NT2/D1 (cell line): ENCODE measurements around the gene PPIB.

Experiments used
- SUZ12 ChIP-seq: IDR thresholded peaks from 2 replicates; pipeline ENCODE4 v1.6.1; 2011; ENCODE audit not compliant: insufficient read length, insufficient read depth; ENCODE audit errors: extremely low read depth
- YY1 ChIP-seq: IDR thresholded peaks from 2 replicates; pipeline ENCODE4 v1.6.1; 2011; ENCODE audit not compliant: insufficient read length, insufficient read depth
- ZNF274 ChIP-seq: IDR thresholded peaks from 2 replicates; pipeline ENCODE4 v1.6.1; 2011; ENCODE audit warnings: mild to moderate bottlenecking, low read depth, low read length

DNA sequence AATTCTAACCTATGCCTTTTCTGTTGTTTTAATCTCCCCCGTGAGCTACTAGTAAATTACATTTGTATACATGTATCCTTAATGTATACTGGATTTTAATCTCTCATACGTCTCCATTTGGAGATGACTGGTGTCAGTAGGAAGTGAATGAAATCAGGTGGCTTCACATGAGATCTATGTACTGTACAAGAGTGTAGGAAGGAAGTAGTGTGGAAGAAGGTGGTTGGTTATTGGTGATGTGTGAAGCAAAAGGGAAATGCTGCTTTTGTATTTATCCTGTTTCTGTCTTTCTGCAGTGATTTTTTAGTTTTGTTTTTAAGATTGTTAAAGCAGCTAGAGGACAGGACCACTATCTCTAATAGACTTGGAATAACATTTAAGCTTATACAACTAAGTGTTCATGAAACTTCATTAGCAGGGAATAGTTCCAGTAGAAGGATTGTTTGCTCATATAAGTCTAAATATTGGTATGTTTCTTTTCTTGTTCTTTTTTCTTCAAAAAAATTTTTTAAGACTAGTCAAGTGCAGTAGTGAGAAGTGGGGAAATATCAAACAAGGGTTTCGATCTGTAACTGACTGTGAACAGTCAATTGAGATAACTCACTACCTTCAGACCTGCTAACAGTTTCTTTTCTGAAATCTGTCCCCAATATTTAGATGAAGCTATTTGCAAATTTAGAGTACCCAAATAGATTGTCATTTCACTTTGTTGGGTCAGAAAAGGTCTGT is 51.7 kb downstream of the PPIB start:
- no peak for TF ChIP-seq SUZ12
- no peak for TF ChIP-seq YY1
- TF ChIP-seq ZNF274, result no peak
